Measurements from ENCODE around the gene KLK7.
"Not testable (repeated sequence)": the region's sequence is repeated elsewhere in the genome, so short reads cannot be mapped to it uniquely, and the experiment has no call there.

KLK7 gene

DNA sequence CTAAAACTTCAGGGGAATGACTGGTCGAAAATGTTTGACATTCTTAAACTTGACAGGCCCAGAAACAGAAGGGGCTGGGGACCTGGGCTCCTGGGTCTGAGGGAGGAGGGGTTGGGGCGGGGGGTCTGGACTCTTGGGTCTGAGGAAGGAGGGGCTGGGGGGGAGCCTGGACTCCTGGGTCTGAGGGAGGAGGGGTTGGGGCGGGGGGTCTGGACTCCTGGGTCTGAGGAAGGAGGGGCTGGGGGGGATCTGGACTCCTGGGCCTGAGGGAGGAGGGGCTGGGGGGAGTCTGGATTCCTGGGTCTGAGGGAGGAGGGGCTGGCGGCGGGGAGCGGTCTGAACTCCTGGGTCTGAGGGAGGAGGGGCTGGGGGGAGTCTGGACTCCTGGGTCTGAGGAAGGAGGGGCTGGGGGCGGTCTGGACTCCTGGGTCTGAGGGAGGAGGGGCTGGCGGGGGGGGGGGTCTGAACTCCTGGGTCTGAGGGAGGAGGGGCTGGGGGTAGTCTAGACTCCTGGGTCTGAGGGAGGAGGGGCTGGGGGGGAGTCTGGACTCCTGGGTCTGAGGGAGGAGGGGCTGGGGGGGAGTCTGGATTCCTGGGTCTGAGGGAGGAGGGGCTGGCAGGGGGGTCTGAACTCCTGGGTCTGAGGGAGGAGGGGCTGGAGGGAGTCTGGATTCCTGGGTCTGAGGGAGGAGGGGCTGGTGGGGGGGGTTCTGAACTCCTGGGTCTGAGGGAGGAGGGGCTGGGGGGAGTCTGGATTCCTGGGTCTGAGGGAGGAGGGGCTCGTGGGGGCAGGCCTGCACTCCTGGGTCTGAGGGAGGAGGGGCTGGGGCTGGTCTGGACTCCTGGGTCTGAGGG lies 8.8 kb downstream of the KLK7 start:
- FAIRE-seq: no peak

DNA sequence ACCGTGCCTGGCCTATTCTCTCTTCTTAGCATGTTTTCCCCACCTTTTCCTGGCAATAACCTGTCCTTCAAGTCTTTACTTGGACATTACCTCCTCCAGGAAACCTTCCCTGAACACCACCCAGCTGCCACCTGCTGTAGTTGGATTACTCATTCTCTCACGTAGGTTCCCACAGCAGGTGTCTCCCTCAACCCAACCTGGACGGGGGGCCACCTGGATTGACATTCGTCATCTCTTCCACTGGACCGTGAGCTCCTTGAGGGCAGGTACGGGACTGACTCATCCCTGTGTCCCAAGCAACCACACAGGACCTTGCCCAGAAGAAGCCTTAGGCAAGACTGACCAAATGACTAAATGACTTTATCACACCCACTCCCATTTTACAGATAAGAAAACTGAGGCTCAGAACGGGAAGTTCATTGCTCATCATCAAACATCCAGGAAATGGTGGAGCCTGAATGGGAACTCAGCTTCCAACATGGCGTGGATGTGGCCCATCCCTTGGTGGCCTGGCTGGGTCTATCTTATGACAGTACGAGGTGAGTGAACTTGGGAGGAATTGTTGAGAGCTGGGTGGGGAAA lies 10.8 kb downstream of the KLK7 start:
- FAIRE-seq: no peak

- not testable (repeated sequence) for FAIRE-seq
Measured at GRCh38 chr19:50969810-50970209, 13.9 kb downstream of the KLK7 start.

GRCh38 chr19:50969413-50969760 lies 14.3 kb downstream of the KLK7 start, which contains the start of gene KLK6:
TSS of gene KLK6 (minus strand) at chr19:50969591. CDS start at chr19:50968104, 1,487 bp downstream.
- FAIRE-seq: no peak

DNA sequence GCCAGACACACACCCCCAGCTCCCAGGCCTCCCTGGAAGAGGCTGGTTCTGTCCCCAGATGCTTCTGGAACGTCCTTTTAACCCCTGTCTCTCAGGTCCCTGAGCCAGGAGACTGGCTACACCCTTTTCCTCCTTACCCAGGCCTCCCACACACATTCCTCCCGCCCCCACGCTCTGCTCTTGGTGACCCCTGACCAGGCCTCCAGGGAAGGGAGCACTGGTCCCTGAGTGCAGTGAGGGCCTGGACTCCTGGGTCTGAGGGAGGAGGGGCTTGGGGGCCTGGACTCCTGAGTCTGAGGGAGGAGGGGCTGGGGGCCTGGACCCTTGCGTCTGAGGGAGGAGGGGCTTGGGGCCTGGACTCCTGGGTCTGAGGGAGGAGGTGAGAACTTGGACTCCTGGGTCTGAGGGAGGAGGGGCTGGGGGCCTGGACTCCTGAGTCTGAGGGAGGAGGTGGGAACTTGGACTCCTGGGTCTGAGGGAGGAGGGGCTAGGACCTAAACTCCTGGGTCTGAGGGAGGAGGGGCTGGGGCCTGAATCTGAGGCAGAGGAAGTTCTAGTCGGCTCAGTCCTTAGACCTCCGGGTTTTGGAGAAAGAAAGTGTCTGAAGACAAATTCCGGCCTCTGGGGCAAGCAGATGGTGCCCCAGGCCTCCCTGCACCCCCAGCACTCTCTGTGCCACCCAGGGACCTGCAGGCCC lies 14.9 kb downstream of the KLK7 start:
- no peak for FAIRE-seq

DNA sequence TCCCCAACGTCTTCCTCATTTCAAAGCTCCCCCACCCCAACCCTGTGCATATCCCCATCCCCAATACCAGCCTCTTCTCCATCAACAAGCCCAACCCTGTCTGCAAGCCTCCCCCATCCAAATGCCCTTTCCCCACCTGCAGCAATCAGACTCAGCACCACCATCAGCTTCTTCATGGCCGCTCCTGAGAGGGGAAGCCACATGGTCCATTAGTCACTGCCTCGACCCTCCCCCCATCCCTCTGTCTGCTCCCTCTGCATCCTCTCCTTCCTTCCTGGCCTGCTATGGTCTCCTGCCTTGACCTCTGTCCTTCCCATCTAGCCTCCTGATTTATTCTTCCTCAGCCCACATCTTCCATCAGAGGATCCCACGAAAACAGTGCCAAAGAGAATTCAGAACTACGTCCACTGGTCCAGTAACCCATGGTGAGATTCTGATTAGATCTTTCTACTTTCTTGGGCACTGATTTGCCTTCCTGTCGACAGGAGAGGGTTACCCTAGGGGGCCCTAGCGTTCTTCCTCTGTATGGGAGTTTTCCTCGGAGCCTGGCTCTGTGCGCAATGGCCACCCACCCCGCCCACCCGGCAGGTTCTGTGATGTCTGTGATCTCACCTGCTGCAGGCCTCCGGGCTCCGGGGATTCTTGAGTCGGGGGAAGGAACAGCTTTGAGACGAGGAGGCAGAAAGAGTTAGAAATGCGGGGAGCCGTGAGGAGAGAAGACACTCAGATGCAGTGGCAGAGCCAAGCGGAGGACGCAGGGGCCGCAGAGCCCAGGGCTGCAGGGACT lies 15.6 kb downstream of the KLK7 start:
- no peak for FAIRE-seq

GRCh38 chr19:50964266-50964665 lies 19.5 kb downstream of the KLK7 start:
- FAIRE-seq: no peak

DNA sequence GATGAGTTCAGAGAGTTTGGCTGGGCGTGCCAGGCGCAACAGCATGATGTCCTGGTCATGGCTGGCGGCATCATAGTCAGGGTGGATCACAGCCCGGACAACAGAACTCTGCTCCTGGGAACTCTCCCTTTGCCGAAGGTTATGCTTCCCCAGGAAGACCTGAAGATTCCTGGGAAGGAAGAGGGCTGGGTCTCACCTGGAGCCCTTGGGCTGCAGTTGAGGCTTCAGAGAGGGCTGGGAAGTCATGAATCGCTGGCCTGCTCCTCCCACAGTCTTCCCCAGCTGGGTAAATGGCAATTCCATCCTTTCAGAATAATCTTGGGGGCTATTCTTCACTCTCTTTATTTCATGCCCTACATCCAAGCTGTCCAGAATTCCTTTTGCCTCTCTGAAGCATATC lies 20.3 kb downstream of the KLK7 start:
- no peak for FAIRE-seq

DNA sequence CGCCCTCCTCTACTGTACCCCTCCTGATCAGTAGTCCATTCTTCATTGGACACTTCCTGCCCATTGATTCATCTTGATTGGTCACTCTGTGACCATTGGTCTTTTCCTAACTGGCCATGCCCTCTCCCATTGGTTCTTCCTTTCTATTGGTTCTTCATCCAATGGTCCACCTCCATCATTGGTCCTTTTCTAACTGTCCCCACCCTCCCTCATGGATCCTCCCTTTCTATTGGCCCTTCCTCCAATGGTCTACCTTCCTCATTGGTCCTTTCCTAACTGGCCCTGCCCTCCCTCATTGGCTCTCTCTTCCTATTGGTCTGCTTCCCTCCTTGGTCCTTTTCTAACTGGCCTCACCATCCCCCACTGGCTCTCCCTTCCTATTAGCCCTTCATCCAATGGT lies 21.5 kb downstream of the KLK7 start:
- FAIRE-seq: no peak

DNA sequence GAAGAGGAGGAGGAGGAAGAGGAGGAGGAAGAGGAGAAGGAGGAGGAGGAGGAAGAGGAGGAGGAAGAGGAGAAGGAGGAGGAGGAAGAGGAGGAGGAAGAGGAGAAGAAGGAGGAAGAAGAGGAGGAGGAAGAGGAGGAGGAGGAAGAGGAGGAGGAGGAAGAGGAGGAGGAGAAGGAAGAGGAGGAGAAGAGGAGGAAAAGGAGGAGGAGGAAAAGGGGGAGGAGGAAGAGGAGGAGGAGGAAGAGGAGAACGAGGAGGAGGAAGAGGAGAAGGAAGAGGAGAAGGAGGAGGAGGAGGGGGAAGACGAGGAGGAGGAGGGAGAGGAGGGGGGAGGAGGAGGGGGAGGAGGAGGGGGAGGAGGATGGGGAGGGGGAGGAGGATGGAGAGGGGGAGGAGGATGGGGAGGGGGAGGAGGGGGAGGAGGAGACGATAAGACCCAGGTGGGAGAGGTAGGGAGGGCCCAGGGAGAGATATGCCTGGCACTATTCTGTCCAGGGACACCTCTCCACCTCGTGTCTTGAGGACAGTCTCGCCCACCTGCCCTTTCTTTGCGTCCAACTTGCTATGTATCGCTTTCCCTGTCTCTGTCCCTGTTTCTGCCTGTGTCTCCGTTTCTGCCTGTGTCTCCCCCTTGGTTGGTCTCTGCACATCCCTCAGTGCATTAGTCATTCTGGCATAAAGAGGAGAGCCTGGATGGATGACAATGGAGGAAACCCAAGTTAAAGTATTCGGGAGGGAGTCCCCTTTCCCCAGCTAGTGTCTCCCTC lies 23.8 kb downstream of the KLK7 start:
- FAIRE-seq: no peak

- no peak for FAIRE-seq
Measured at GRCh38 chr19:50957587-50957986, 26.1 kb downstream of the KLK7 start.

DNA sequence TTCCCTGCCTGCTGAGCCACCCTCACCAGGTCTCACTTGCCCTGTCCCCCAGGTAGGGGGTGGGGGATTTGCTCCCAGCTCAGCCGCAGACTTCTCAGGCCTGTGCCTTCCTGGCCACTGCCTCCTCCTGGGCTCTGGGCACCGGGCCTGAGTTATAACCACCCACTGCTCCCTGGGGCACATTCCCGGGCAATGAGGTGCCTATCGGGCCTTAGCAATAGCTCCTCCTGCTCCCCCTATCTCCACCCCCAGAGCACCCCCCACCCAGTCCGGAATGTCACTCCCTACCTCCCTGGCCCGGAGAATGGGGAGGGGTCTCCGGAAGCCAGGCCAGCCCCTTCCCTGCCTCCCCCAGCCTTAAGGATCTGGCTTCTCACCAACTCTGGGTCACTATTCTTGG lies 30.8 kb downstream of the KLK7 start, which contains the start of gene KLK5:
KLK5 (minus strand) TSS at position 129 of the 400 bp plus-strand sequence. CDS start 381 bp downstream, outside the sequence.
- no peak for FAIRE-seq

GRCh38 chr19:50949861-50950260 lies 33.9 kb downstream of the KLK7 start:
- no peak for FAIRE-seq

- FAIRE-seq: no peak
Measured at GRCh38 chr19:50947123-50947522, 36.6 kb downstream of the KLK7 start.

- no peak for FAIRE-seq
Measured at GRCh38 chr19:50944795-50945194, 38.9 kb downstream of the KLK7 start.

DNA sequence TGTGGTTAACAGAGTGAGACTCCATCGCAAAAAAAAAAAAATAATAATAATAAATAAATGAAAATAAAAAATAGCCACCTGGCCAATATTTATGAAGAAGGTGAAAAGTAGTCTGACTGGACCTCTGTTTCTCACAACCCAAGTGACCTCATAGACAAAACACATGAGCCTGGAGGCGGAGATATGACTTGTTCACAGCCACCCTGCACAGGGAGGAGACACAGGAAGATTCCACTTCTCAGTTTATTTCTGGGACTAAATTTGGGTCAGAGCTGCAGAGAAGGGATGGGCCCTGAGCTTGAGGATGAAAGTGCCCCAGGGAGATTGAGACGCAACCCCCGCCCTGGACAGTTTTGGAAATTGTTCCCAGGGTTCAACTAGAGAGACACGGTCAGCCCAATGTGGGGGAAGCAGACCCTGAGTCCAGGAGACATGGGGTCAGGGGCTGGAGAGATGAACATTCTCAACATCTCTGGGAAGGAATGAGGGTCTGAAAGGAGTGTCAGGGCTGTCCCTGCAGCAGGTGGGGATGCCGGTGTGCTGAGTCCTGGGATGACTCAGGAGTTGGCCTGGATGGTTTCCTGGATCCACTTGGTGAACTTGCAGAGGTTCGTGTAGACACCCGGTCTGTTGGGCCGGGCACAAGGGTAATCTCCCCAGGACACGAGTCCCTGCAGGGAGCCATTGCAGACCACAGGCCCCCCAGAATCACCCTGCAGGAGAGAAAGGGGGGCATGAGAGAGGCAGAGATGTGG lies 40.5 kb downstream of the KLK7 start:
- FAIRE-seq: no peak

- no peak for FAIRE-seq
Measured at GRCh38 chr19:50939596-50939995, 44.1 kb downstream of the KLK7 start.

- no peak for FAIRE-seq
Measured at GRCh38 chr19:50933640-50934039, 50.1 kb downstream of the KLK7 start.

DNA sequence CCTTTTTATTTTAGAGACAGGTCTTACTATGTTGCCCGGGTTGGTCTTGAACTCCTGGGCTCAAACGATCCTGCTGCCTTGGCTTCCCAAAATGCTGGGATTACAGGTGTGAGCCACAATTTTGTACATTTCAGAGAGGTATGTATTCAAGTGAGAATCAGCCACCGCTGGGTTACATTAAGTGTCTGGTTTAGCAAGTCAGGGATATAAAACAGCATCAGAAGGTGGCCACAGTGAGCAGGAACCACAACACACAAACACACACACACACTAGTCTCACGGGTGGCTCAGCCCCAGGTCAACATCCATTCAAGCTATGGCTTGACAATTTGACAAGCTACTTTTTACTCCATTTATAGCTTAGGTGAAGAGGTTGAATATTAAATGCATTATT lies 51.0 kb downstream of the KLK7 start:
- FAIRE-seq: no peak

GRCh38 chr19:50932018-50932689 lies 51.6 kb downstream of the KLK7 start:
- FAIRE-seq: no peak

DNA sequence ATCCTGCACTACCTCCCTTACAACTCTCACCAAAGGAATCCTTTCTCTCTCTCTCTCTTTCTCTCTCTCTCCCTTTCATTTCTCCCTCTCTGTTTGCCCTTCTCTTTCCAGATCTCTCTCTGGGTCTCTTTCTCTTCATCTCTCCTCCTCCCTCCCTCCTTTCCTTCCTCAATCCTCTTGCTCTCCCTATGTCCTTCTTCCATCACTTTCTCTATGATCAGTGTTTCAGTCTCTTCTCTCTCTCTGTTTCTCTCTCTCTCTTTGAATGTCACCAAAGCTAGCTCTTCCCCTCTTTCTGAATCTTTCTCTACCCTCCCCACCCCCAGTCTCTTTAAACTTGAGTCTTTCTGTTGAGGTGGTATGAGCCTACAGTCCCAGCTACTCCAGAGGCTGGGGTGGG lies 52.7 kb downstream of the KLK7 start:
- FAIRE-seq: no peak
